Osteocyte (in vitro differentiated cells): ENCODE measurements around the gene WDR18. TPM values are rescaled to one million over a fixed set of nuclear protein-coding genes. Genes with fewer than 3 reads are reported as not detected.
"Not testable (repeated sequence)": the region's sequence is repeated elsewhere in the genome, so short reads cannot be mapped to it uniquely, and the experiment has no call there.

Source experiments
- DNase-seq: peaks from one replicate; pipeline ENCODE4 v3.0.0; 2021; ENCODE audit warnings: mixed read lengths; ENCODE audit not compliant: unreplicated experiment; ENCODE audit errors: extremely low spot score
- H3K27ac Mint-ChIP-seq: one replicate; pipeline ENCODE4 v1.8.0; 2021; ENCODE audit warnings: mild to moderate bottlenecking, mixed read lengths; ENCODE audit not compliant: unreplicated experiment
- H3K27me3 Mint-ChIP-seq: one replicate; pipeline ENCODE4 v1.8.0; 2021; ENCODE audit warnings: mixed read lengths; ENCODE audit not compliant: unreplicated experiment
- H3K36me3 Mint-ChIP-seq: one replicate; pipeline ENCODE4 v1.8.0; 2021; ENCODE audit warnings: mixed read lengths; ENCODE audit not compliant: unreplicated experiment
- H3K4me1 Mint-ChIP-seq: one replicate; pipeline ENCODE4 v1.8.0; 2021; ENCODE audit warnings: mixed read lengths; ENCODE audit not compliant: unreplicated experiment
- H3K4me3 Mint-ChIP-seq: one replicate; pipeline ENCODE4 v1.8.0; 2021; ENCODE audit warnings: mild to moderate bottlenecking, moderate library complexity, mixed read lengths; ENCODE audit not compliant: unreplicated experiment
- H3K9me3 Mint-ChIP-seq: one replicate; pipeline ENCODE4 v1.8.0; 2021; ENCODE audit warnings: mixed read lengths; ENCODE audit not compliant: unreplicated experiment
- total RNA-seq: library from RNA; stranded (reverse); gene quantifications from 2 replicates; pipeline ENCODE4 v1.2.1, GENCODE V29; 2021
- TF ChIP-seq, protein P1 (sequence below): fragments of 200-600 bp; sonication (generic); IDR thresholded peaks from 2 replicates; pipeline ENCODE4 v1.5.0; 2021; ENCODE audit warnings: antibody characterized with exemption, mild to moderate bottlenecking, moderate library complexity

The WDR18 gene
- total RNA-seq, 1 donor from 2014 or later: 61.2 TPM

DNA sequence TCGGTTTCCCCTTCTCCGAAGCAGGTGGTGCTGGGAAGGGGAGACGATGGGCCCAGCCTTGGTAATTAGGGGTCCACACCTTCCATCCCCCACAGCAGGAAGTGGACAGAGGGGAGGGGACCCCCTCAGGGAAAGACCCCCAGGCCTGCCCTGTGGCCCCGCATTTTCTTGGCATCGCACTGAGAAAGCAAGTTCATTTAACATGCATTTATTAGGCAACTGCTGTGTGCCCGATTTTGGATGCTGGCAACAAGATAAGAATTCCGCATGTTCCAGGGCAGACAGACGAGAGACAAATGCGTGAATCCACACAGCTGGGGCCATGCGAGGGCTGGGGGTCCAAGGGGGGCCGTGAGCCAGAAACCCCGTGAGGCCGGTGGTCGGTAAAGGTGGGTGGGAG lies 29.9 kb upstream of the WDR18 start:
- TF ChIP-seq, protein P1, sequence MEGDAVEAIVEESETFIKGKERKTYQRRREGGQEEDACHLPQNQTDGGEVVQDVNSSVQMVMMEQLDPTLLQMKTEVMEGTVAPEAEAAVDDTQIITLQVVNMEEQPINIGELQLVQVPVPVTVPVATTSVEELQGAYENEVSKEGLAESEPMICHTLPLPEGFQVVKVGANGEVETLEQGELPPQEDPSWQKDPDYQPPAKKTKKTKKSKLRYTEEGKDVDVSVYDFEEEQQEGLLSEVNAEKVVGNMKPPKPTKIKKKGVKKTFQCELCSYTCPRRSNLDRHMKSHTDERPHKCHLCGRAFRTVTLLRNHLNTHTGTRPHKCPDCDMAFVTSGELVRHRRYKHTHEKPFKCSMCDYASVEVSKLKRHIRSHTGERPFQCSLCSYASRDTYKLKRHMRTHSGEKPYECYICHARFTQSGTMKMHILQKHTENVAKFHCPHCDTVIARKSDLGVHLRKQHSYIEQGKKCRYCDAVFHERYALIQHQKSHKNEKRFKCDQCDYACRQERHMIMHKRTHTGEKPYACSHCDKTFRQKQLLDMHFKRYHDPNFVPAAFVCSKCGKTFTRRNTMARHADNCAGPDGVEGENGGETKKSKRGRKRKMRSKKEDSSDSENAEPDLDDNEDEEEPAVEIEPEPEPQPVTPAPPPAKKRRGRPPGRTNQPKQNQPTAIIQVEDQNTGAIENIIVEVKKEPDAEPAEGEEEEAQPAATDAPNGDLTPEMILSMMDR: no peak
- Mint-ChIP-seq H3K4me3 (no peak overlapping the region), H3K27ac (no peak overlapping the region), H3K9me3 (no peaks in the 10 kb centered on the region), H3K27me3 (no peaks in the 10 kb centered on the region), H3K36me3 (no peaks in the 10 kb centered on the region), H3K4me1 (peaks cover 28% of the 10 kb centered on the region)
- no peak for DNase-seq

DNA sequence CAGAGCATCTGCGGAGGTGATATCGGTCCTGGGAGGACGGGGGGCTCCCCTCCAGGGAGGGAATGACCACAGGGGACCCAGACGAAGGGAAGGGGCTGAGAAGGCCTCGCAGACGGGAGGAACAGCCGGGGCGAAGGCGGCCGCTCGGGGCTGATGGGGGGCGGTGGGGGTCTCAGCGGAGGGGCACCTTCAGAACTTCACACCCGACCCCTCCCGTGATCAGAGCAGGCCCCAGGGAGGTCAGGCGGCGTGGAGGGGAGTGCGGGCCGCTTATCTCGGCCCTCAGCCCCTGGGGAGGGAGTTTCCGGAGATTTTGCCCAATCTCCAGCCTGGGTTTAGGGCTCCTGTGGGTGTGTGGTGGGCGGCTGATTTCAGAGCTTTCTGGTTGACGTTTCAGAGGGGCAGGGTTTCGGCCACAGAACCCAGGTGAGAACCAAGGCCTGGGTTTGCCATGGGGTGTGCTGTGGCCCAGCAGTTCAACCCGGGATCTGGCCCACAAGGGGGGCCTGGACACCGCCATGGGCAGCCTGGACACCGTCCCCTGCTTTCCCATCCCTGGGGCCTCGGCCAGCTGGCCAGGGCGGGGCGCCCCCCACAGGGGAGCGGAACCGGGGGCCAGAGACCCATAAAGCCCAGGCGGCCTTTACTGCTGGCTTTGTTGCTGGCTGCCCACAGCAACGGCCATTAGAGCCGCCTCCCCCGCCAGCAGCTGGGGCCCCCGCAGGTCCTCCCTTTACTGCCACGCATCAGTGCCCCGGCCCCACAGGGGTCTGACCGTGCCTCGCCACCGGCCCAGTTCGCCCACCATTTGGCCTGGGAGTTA lies 29.3 kb upstream of the WDR18 start:
- no peaks in the 10 kb centered on the region for H3K27me3 Mint-ChIP-seq
- no peak overlapping the region for H3K27ac Mint-ChIP-seq
- H3K4me1 Mint-ChIP-seq: peaks cover 28% of the 10 kb centered on the region
- no peaks in the 10 kb centered on the region for H3K9me3 Mint-ChIP-seq
- H3K4me3 Mint-ChIP-seq: no peak overlapping the region
- DNase-seq: no peak
- H3K36me3 Mint-ChIP-seq: no peaks in the 10 kb centered on the region
- TF ChIP-seq, protein P1: no peak

DNA sequence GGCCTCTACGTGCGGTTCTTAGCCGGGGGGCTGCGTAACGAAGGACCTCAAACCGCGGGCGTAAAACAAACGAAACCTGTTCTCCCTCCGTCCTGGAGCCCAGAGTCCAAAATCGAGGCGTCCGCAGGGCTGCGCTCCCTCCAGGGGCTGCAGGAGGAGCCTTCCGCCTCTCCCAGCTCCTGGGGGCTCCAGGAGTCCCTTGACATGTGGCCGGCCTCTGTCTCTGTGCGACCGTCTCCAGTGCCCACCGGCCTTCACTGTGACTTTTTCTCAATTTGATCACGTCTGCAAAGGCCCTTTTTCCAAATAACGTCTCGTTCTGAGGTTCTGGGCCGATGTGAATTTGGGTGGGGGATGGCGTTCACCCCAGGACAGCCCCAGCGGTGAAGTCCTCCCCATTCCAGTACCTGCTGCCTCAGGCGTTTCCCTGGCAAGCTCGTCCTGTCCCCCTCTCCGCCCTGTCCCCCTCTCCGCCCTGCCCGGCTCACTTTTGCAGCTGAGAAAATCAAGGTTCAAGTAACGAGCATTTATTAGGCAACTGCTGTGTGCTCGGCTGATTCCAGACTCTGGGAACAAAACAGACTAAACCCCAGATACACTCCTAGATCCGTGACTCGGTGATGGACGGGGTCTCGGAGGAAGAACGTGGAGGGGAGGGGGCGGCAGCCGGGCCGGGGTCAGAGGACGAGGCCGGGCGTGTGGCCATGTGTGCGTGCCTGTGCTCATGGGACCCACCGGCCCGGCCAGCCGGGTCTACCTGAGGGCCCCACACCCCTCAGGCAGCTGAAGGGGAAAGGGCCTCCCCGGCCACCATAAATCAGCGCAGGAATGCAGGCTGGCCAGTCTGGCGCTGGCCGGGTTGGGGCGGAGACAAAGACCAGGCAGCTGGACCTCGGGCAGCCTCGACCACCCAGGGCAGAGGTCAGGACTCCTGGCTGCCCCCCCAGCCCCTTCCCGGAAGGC lies 28.1 kb upstream of the WDR18 start:
- TF ChIP-seq, protein P1: no peak
- no peak for DNase-seq
- H3K27ac Mint-ChIP-seq: no peak overlapping the region
- no peaks in the 10 kb centered on the region for H3K36me3 Mint-ChIP-seq
- no peaks in the 10 kb centered on the region for H3K9me3 Mint-ChIP-seq
- H3K4me1 Mint-ChIP-seq: peaks cover 24% of the 10 kb centered on the region
- no peaks in the 10 kb centered on the region for H3K27me3 Mint-ChIP-seq
- no peak overlapping the region for H3K4me3 Mint-ChIP-seq

DNA sequence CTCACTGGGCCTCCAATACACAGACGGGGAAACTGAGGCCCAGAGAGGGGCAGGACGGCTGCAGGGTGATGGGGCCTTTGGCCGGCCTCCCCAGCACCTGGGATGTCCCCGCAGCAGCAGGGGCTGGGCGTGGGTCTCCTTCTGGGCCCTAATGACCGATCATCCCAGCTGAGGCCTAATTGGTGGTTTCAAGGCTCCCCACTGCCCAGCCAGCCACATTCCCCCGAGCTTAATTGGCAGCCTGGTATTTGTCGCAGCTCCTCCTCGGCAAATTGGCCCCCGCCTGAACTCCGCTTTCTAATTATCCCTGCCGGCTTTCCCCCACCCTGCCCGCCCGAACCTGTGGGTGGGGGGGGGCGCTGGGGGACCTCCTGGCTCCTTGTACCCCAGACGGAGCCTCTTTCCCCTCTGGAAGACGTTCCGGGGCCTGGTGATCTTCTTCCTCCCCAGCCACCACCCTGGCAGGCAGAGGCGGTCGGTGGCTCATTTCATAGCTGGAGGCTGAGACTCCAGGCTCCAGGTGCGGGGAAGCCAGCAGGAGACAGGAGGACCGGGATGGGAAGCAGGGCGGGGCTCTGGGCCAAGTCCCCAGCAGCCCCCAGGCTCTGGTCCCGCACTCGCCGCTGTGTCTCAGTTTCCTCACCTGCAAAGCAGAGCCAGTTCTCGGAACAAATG lies 27.2 kb upstream of the WDR18 start:
- DNase-seq: no peak
- no peak overlapping the region for H3K27ac Mint-ChIP-seq
- H3K36me3 Mint-ChIP-seq: no peaks in the 10 kb centered on the region
- peaks cover 18% of the 10 kb centered on the region for H3K4me1 Mint-ChIP-seq
- TF ChIP-seq, protein P1: no peak
- no peak overlapping the region for H3K4me3 Mint-ChIP-seq
- H3K27me3 Mint-ChIP-seq: no peaks in the 10 kb centered on the region
- no peaks in the 10 kb centered on the region for H3K9me3 Mint-ChIP-seq

DNA sequence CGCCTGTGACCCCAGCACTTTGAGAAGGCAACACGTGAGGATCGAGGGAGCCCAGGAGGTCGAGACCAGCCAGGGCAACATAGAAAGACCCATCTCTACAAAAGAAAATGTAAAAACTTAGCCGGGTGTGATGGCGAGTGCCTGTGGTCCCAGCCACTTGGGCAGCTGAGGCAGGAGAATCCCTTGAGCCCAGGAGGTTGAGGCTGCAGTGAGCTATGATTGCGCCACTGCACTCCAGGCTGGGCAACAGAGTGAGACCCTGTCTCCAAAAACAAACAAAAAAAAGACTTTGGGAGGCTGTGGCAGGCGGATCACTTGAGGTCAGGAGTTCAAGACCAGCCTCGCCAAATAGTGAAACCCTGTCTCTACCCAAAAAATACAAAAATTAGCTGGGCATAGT lies 26.6 kb upstream of the WDR18 start:
- not testable (repeated sequence) for H3K4me3 Mint-ChIP-seq, DNase-seq, H3K36me3 Mint-ChIP-seq, H3K27ac Mint-ChIP-seq, H3K9me3 Mint-ChIP-seq, H3K27me3 Mint-ChIP-seq
- peaks cover 18% of the 10 kb centered on the region for H3K4me1 Mint-ChIP-seq
